GM19438 (cell line): Measurements from ENCODE around the gene SIGLEC1.

Experiments used
- ATAC-seq: cut with Tn5 transposase; IDR thresholded peaks from one replicate; pipeline ENCODE4 v1.9.1; 2021; ENCODE audit warnings: low read depth; ENCODE audit not compliant: unreplicated experiment

SIGLEC1 gene

GRCh38 chr20:3744806-3745685 lies 32.6 kb upstream of the SIGLEC1 start:
- ATAC-seq = no peak

- no peak for ATAC-seq
Measured at GRCh38 chr20:3744037-3744436, 31.6 kb upstream of the SIGLEC1 start.

GRCh38 chr20:3743251-3743650 lies 30.9 kb upstream of the SIGLEC1 start:
- no peak for ATAC-seq

- no peak for ATAC-seq
Measured at GRCh38 chr20:3741836-3742458, 29.5 kb upstream of the SIGLEC1 start.

- ATAC-seq = no peak
Measured at GRCh38 chr20:3740615-3741301, 28.4 kb upstream of the SIGLEC1 start.

GRCh38 chr20:3739926-3740451 lies 27.6 kb upstream of the SIGLEC1 start:
- no peak for ATAC-seq

GRCh38 chr20:3739054-3739925 lies 26.9 kb upstream of the SIGLEC1 start:
- ATAC-seq = no peak

- ATAC-seq = no peak
Measured at GRCh38 chr20:3738111-3739053, 26.0 kb upstream of the SIGLEC1 start.

GRCh38 chr20:3735768-3736167 lies 23.4 kb upstream of the SIGLEC1 start:
- ATAC-seq = no peak

GRCh38 chr20:3734111-3734843 lies 21.9 kb upstream of the SIGLEC1 start:
- ATAC-seq = no peak

- ATAC-seq = no peak
Measured at GRCh38 chr20:3733119-3733995, 21.0 kb upstream of the SIGLEC1 start.

GRCh38 chr20:3732327-3733118 lies 20.1 kb upstream of the SIGLEC1 start, which contains the start of gene HSPA12B:
Gene HSPA12B, plus strand, starts transcription at chr20:3732685. Its CDS starts 5,990 bp downstream, at chr20:3738675.
- no peak for ATAC-seq

GRCh38 chr20:3731944-3732326 lies 19.5 kb upstream of the SIGLEC1 start:
- no peak for ATAC-seq

- ATAC-seq = no peak
Measured at GRCh38 chr20:3730803-3731672, 18.6 kb upstream of the SIGLEC1 start.

- no peak for ATAC-seq
Measured at GRCh38 chr20:3729811-3730540, 17.6 kb upstream of the SIGLEC1 start.
